IPS DF 4.7 (cell line): ENCODE results near the gene INPP5A.
"Not testable (repeated sequence)": the region's sequence is repeated elsewhere in the genome, so short reads cannot be mapped to it uniquely, and the experiment has no call there.

ENCODE experiments used
- DNase-seq: peaks from one replicate; pipeline ENCODE4 v3.0.0-alpha.2; 2013; ENCODE audit warnings: low spot score; ENCODE audit errors: extremely low read depth

INPP5A gene

DNA sequence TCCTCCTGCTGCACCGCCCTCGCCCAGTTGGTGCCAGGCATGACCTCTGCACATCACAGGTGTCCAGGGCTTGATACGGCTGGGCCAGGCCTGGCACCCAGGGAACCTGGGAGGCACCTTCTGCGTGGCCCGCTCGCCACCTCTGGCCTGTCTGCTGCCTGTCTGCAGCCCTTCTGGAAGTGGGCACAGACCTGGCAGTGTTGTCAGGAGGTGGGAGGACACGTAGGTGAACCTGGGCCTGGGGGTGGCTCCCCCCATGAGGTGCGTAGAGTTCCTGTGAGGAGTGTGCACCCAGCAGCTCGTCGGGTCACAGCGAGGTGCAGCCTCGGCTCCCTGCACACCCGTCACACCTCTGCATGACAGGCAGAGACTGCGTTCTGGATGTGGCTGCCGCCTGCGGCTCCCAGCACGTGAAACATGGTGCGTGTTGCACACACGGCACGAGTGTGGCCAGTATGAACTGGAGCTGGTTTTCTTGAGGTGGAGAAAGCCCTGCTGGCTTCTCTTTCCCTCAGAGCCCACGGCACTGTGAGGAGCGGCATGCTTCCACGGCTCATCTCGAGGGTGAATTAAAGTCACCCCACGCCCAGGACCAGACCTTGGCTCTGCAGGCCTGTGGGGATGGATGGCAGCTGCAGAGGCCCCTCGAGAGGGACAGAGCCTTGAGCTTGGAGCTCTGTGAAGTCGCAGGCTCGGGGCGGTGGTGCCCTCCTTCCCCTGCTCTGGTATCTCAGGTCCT, 24.8 kb downstream of the INPP5A start:
- no peak for DNase-seq

DNA sequence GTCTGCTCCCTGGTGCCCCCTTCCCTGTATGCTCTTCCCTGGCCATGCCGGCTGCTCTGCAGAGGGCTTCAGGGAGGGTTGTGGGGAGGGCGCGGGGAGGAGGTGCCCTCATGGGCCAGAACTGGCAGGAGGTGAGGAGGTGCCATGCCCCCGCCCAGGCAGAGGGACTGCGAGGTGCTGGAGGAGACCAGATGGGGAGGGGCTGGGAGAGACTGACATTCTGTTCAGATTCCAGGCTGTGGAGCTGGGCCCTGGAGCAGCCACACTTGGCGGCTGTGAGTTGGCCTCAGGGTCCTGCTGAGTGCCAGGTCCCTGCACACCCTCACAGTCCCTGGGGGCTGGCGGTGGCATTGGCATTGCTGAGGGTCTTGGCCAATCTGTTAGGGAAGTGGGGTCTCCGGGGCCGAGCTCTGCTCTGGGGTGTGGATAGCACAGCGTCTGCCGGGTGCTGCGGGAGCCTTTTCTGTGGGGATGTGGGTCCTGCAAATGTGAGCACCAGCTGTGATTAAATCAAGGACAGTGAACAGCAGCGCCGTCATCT, 25.4 kb downstream of the INPP5A start:
- no peak for DNase-seq

DNA sequence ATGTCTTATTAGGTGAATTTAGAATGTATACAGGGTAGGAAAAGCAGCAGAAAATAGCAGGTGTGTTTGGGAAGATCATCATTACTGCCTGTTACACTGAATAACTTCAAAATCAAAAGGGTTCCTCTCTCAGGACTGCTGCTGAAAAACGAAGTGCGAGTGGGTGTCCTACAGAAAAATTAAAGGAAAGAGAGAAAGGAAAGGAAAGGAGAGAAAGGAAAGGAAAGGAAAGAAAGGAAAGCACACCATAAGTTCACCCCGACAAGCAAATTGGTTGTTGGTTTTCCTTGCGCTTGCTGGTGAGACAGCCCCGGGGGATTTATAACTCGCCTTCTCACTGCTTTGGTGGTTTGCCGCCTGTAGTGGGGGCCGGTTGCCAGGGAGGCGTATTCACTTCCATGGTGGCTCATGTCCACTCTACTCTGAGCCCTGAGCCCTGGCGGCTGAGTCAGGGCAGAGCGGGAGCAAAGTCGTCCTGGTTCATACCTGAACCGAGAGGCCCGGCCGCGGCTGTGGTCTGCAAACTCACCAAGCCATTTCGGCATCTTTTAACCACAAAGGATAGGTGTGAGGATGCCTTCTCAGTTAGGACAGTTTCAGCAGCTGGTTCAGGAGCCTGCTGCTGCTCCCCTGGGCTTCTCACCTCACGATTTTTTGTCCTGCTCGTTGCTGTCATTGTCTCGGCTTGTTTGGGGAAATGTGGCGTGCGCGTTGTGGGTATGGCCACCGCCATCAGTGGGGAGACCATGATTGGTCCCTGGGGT, 26.1 kb downstream of the INPP5A start:
- DNase-seq: no peak

DNA sequence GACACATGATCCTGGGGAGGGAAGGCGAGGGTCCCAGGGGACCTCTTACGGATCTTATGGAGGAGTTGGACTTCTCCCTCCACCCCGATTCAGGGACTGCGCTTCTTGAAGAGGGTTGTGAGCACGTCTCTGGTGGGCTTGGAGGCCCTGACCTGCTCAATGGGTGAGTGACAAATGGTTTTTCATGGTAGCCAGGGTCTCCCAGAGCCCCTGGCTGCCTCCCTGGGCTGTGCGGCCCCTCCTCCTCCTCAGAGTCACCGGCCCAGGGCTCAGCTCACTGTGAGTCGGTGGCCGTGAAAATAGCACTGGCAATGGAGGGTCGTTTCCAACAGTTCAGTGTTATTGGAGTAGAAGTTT, 26.6 kb downstream of the INPP5A start:
- no peak for DNase-seq

DNA sequence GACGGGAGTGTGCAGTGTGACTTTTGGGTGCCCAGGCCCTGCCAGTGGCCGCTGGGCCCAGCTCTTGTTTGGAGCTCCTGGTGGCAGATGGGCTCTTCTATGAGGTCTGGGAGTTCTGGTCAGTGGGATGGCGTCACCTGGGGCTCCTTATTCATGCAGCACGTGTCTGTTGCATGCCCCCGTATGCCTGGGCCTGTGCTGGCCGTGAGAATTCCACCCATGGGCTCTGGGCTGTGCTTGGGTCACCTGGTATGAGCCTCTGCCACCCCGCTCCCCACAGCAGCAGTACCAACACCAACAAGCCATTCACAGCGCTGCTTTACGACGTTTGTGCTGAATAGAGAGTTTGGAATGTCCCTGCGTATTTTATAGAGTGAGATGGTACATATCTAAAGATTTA, 27.1 kb downstream of the INPP5A start:
- no peak for DNase-seq

DNA sequence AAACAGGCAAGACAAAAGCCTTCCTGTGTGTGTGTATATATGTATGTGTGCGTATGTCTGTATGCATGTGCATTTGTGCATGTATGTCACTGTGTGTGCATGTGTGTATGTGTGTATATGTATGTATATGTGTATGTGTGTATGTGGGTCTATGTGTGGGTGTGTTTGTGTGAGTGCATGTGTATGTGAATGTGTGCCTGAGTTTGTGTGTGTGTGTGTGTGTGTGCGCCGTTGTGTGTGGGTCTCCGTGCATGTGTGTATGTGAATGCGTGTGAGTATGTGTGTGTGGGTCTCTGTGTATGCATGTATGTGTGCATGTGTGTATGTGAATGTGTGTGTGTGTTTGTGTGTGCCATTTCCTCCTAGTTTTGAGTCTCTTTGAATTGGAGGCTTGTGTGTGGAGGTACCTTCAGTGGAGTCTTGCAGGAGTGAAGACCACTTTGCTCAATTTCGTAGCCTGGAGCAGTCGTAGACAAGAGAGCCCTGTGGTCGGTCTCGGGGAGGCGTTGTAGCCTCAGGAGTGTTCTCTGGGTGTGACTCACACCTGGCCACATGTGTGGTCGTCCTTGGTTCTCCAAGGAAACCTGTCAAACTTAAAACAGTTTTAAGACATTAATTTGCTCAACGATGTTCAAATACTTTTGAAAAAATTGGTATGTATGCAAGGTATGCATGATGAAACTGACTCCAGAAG, 28.1 kb downstream of the INPP5A start:
- no peak for DNase-seq

DNA sequence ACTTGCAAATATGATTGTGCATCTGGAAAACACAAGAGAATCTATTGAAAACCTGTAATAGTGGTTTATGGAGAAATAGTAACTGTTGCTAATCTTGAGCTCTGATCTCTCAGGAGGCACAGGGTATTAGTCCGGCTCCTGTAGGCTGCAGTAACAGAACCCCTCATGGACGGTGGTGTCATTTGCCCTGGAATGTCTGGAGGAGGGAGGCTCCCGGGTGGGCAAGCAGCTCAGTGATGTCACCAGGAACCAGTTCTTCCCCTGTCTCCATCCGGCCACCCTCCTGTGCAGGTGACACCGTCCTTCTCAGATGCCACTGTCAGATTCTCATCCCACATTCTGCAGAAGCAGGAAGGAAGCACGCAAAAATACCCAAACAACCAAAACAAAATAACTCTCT, 29.3 kb downstream of the INPP5A start:
- no peak for DNase-seq

DNA sequence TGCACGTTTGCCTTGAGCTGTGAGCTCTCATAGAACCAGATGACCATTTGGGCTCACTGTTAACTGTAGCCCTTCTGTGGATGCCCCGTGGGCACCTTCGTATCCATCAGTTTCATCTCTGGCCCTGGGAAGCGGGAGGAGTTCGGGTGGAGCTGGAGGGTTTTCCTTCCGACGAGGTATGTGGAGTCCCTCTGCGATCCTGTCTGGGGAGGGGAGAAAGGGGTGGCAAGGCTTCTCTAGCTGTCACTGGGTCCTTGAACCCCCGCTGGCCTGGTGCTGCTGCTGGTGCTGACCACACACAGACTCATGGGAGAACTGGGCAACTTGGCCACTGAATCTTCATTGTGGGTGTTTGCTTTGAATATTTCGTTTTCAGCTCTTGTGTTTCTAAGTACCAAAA, 32.7 kb downstream of the INPP5A start:
- DNase-seq: no peak

DNA sequence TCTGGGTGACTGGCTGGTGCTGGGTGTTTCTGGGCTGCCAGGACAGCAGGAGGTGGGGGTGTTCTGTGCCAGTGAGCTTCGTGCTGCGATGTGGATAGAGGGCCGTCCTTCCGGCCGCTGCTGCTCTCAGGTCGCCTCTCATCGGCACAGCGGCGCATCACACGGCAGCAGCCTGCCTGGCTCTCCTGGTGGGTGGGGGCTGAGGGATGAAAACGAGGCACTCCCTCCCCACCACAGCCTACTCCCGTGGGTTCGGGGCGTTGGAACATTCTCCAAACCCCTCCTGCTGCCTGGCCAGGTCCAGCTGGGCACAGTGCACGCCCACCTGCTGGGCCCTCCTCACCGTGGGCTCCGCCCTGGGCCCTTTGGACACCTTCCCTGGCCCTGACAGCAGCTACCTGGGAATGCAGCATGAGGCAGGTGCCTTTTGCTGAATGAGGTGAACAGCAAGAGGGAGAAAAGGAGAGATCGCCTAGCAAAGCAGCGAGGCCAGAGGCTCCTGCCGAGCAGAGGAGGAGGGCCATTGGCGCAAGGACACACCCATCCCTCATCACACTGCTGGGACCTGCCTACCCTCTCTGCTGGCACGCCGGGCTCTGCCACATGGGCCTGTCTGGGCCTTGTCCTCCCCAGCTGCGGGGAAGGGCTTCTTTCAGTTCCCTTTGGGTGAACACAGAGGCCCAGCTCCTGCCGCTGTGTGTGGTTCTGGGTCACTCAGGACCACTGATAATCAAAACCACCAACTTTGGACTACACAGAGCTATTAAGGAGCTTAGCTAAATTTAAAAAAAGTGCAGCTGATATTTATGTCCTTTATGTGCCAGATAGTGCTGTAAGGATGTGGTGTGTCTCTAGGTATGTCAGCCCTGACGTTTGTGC, 33.4 kb downstream of the INPP5A start:
- DNase-seq: no peak

DNA sequence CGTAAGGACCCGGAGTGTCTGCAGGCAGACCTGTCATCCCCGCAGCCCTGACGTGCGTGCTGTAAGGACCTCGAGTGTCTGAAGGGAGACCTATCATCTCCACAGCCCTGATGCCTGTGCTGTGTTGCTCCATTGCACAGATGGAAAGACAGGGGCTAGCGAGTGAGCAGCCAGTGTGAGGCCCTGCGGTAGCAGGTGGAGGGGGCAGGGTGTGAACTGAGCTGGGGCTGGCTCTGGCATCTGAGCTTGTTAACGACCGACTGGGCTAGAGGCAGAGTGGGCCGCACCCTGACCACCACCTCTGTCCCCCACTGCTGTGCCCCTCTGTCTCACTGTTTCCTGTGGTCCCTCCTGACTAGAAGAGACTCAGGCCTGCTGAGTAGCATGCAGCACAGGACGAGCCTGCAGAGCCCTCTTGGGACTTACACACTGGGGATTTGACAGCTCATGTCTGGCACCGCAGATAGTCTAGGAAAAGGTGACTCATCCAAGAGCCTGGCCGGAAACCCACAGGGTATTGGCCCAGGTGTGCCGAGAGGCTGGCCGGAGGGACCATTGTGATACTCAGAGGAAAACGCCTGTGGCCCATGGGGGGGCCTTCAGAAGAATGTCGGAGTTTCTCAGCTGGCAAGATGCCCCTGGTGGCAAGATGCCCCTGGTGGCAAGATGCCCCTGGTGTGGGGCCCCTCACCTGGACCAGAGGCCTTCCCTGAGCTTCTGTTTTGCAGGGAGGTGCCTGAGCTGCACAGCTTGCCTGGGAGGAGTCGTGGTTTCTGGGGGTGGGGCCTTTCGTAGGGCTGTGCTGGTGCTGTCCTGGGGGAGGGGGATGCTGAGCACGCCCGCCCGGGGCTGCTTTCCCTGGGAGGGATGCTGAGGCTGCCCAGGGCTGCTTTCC, 34.3 kb downstream of the INPP5A start:
- DNase-seq: no peak

DNA sequence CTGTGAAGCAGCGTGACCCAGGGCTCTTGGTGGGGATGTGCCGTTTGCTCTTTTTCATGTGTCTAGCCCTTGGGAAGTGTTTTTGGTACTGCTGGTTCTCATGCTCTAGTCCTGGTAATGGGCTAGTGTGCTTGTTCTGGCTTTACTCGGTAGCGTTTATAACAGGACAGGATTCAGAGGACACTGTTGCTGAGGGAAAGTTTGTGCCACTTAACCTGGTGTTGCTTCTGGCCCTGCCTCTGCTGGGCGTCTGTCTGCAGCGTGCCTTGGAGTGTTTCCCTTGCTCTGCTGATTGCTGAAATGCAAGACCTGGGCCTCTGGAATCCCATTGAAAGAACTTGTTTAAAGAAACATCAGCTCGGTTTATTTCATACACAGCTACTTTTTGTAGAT, 35.0 kb downstream of the INPP5A start:
- DNase-seq: no peak

DNA sequence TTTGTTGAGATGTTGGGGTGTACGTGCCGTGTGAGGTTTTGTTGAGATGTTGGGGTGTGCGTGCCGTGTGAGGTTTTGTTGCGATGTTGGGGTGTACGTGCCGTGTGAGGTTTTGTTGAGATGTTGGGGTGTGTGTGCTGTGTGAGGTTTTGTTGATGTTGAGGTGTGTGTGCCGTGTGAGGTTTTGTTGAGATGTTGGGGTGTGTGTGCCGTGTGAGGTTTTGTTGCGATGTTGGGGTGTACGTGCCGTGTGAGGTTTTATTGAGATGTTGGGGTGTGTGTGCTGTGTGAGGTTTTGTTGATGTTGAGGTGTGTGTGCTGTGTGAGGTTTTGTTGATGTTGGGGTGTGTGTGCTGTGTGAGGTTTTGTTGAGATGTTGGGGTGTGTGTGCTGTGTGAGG, 35.4 kb downstream of the INPP5A start:
- DNase-seq: not testable (repeated sequence)

DNA sequence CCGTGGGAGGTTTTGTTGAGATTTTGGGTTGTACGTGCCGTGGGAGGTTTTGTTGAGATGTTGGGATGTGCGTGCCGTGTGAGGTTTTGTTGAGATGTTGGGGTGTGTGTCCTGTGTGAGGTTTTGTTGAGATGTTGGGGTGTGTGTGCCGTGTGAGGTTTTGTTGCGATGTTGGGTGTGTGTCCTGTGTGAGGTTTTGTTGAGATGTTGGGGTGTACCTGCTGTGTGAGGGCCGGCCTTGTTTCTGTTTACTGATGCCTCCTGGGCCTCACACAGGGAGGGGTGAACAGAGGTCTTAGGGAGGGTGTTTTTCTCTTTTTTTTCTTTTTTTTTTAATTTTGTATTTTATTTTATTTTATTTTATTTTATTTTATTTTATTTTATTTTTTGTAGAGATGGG, 36.7 kb downstream of the INPP5A start:
- no peak for DNase-seq

DNA sequence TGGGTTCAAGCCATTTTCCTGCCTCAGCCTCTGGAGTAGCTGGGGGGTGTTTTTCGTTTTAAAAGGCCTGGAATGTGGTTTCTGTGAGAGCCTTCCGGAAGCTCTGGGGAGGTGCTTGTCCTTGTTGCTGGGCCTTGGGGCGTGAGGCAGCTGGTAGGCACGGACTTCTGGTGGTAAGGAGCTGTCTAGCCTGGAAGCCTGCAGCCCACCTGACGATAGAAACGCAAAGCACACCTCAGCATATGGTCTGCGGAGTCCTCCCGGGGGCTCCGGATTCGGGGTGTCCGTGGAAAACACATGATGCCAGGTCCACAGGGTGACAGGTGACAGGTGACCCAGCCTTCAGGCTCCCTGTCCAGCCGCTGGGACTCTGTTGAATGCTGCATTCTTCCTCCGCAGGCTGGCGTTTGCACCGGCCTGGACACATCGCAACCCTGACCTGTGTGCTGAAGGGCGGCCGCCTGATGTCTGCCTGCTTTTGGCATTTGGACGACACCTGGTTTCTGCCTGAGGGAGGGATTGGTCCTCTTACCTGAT, 37.3 kb downstream of the INPP5A start:
- DNase-seq: no peak

DNA sequence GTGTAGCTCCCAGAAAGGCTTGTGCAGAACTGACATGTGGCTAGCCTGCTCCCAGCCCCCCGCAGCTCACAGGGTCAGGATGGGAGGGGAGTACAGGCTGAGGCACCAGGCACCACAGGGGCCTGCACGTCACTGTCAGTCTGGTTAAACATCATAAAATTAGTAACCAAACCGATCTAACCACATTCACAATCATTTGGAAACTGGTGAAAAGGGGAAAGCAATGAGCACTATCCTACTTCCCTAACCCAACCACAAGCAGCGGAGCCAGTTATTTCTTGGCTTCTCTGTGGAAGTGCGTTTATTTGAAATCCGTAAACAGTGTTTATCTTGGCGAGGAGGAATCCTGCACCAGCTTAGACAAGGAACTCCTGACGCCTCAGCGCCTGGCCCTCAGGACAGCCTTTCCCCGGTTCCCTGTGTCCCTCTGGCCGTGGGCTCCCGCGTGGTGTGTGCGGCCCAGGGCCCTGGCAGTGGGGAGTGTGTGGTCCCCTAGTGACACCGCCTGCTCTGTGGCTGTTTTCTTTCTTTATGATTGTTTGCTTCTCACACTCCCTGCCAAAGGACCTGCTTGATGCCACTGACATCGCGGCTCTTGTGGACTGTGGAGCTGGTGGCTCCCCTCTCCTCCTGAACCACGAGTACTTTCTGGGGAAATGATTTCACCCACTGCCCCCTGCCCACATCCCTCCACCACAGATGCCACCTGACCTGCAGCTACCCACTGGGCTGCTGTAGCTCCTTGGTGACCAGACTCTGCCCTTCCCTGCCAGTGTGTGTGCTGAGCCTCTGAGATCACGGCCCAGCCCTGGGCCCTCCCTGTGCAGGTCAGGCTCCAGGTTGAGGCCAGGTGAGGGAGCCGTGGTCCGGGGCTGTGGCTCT, 38.0 kb downstream of the INPP5A start:
- no peak for DNase-seq

DNA sequence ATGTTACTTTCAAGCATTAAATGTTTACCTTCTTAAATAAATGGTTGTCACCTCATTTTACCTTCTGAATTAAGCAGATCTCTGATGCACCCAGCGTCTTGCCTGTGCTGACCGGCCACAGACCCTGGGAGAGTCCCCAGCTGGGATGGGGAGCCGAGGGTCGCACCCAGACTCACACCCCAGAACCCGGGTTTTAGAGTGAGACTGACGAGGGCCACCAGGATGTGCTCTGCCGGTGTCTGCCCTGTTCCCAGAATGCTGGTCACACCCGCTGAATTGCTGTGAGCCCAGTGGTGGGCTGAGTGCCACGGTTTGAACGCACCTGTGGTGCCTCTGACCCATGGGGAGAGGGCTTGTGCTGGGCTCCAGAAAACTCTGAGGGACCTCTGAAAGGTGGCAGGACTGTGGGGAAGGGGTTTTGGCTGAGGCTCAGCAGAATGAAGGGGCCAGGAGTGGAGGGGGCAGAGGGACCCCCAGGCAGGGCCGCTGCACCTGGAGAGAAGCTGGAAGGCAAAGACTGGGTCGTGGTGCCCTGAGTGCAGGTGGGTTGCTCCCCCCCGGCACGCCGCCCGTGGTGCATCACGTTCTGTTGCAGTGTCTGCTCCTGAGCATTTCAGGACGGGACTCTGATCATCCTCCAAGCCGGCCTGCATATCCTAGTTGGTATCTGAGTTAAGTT, 39.2 kb downstream of the INPP5A start:
- no peak for DNase-seq

DNA sequence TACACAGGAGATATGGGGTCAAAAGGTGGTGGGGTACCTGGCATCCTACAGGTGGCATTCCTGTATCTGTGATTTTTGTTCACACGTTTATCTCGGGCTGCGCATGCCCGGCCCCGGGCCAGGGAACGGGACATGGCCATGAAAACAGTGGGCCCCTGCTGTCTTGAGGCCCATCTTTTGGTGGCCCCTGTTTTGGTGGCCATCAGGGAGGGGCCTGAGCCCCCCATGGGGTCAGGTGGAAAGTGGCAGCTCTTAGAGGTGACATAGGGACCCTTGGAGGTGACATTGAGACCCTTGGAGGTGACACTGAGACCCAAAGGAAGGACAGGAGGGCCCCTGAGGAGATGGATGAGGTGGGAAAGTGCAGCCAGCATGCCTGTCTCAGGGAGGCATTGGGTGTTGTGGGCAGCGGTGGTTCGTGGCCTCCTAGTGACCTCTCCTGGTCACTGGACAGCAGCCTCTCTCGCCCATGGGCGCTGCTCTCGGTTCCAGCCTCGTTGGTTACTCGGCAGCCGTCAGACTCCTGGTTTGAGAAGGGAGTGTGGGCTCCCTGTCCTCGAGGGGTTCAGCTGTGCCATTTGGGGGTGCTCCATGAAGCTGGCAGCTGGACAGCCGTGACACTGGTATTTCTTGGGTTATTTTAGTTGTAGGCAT, 39.9 kb downstream of the INPP5A start:
- no peak for DNase-seq
